Activated CD8-positive, alpha-beta memory T cell treated with anti-CD3 and anti-CD28 coated beads for 1 hour (primary cell): ENCODE data around the gene RBM47.
"Not testable (repeated sequence)": the region's sequence is repeated elsewhere in the genome, so short reads cannot be mapped to it uniquely, and the experiment has no call there.

Experiments
- DNase-seq, 2 donors: peaks; one replicate each; pipeline ENCODE4 v3.0.0-alpha.2; 2020; ENCODE audit warnings: low read depth in 1 of 2; ENCODE audit errors: extremely low read depth in 1 of 2

Gene RBM47

GRCh38 chr4:40454816-40455215 is 174.8 kb downstream of the RBM47 start:
- no peak for DNase-seq

- no peak for DNase-seq
Measured at GRCh38 chr4:40453912-40454311, 175.8 kb downstream of the RBM47 start.

GRCh38 chr4:40448875-40449274 is 180.8 kb downstream of the RBM47 start:
- no peak for DNase-seq

DNA sequence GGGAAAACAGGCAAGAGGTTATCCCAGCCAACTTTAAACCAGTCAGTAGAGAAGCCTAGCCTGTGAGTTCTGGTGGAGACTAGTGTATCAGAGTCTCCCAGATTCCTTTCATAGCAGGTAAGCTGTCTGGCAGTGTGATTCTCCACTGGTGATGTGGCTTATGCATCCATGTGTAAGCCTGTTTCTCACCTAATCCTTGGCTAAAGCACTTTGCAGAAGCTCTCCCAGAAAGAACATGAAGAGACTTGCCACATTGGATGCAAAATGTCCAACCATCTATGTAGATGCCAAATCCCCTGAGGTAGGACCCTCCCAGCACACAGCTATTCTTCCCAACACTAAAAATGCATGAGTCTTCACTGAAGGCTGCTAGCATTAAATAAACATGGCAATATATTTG is 182.8 kb downstream of the RBM47 start:
- no peak for DNase-seq

- DNase-seq = not testable (repeated sequence)
Measured at GRCh38 chr4:40446261-40446750, 183.4 kb downstream of the RBM47 start.

- no peak for DNase-seq
Measured at GRCh38 chr4:40445671-40446070, 184.0 kb downstream of the RBM47 start.

GRCh38 chr4:40441430-40441829 is 188.2 kb downstream of the RBM47 start:
- no peak for DNase-seq

DNA sequence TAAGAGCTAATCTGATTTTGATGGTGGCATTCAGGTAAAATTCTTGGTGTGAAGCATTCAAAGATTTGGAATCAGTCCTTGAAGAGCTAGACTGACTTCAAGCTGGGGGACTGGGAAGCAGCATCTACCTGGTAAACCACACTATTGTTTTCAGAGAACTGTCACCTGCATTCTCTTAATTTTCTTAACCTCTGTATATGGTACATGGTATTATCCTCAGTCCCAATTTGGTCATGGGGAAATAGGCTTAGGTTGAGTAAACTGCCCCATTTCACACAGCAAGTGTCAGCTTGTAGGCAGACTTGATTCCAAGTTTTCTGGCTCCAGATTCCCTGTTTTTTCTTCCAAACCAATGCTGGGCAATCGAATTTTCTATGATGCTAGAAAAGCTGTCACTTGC is 190.1 kb downstream of the RBM47 start:
- DNase-seq = no peak

GRCh38 chr4:40438384-40439026 is 191.2 kb downstream of the RBM47 start:
- DNase-seq = no peak

GRCh38 chr4:40437741-40438383 is 191.8 kb downstream of the RBM47 start:
- DNase-seq = no peak

DNA sequence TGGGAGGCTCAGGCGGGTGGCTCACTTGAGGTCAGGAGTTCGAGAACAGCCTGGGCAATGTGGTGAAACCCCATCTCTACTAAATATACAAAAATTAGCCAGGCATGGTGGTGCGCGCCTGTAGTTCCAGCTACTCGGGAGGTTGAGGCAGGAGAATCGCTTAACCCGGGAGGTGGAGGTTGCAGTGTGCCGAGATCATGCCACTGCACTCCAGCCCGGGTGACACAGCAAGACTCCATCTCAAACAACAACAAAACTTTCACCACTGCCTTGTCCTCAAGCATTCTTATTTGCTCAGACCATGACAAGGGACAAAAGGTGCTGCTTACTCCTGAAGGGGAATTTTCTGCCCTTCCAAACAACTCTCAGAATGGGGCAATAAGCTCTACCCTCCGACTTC is 194.4 kb downstream of the RBM47 start:
- not testable (repeated sequence) for DNase-seq

- DNase-seq = no peak
Measured at GRCh38 chr4:40434126-40434687, 195.5 kb downstream of the RBM47 start.

DNA sequence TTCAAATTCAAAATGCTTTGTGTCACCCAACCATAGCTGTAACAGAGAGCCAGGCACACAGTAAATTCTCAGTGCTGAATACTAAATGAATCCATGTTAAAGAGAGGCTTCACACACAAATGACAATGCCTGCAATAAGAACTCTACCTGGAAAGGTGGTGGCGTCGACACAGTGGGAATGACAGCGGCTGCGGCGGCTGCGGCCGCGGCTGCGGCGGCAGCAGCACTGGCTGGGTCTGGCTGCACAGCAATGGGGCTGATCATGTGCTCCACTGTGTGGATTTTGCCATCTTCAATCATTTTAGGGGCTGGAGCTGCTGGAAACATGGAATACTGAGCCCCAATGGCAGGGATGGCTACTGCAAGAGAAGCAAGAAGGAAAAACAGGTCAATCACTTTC is 197.2 kb downstream of the RBM47 start:
- no peak for DNase-seq

- not testable (repeated sequence) for DNase-seq
Measured at GRCh38 chr4:40427871-40428270, 201.8 kb downstream of the RBM47 start.

DNA sequence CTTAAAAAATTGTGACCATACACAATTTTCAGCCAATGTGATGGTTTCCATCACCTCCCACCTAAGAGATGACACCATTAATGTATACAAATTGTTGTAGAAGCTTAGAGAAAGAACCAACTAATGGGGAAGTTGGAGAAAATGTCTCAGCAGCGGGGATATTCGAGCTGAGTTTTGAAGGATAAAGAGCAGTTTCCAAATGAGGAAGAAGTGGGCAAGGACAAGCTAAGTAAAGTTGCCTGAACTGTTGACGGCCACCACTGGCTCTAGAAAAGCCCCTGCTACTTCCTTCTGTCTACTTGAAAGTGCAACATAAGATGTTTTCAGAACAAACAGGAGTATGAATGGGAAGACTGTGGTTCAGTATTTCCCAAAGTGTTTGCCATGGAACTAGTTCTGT is 202.5 kb downstream of the RBM47 start:
- DNase-seq = no peak

DNA sequence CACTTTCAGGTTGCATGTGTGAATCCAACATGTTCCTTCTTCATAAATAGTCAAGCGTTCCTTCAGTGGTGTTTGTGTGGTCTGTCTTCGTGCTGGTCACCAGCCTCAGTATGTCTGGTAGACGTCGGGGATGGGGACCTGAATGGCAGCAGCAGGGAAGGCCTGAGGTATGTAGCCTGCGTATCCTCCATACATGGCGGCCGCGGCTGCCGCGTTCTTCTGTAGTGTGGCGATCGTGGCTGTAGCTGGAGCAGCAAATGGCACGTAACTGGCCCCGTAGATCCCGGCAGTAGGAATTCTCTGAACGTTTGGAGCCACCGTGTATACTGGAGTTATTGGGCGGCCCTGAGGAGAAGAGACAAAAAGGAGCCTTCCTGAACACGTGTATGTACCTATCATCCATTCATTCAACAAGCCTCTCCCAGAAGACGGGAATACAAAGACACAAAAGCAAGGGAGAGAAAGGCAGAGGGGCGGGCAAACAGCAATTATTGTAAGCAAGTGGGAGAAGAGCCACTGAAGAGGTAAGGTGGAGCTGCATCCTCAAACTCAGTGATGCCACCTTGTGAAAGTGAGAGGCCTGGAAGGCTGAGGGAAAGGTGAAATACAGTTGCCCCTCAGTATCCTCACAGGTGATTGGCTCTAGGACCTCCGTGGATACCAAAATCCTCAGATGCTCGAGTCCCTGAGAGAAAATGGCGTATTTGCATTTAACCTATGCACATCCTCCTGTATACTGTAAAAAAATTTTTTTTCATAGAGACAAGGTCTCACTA is 203.7 kb downstream of the RBM47 start:
- no peak for DNase-seq

- no peak for DNase-seq
Measured at GRCh38 chr4:40423735-40424134, 205.9 kb downstream of the RBM47 start.

- no peak for DNase-seq
Measured at GRCh38 chr4:40421839-40422708, 207.6 kb downstream of the RBM47 start.

DNA sequence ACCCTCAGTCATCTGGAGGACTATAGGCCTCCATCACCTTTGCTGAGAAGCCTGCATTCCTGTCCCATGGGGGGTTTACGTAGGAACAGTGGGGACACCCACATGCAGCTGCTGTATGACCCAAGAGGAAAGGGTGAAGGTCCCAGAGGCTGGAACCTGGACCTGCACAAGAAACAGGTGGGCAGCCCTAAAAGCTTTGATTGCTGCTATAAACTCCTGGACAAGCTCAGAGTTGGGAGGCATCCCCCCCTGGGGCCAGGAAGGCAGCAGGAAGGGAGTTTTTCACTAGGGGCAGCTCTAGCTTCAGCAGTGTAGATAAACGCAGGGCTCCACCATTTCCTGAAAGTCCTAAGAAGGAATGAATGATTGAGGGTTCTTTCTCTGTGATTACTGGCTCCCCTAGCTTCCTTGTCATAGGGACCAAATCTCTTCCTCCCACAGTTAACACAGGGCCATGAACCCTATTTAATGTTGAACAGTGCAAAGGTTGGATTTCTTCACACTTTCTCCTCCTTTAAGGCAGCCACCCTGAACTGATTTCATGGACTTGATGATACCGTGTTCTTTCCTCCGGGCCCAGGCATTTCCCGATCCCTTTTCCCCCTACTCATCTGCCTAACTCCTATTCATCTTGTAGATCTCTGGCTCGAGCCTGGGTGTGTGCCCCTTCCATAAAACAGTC is 210.3 kb downstream of the RBM47 start:
- DNase-seq = no peak
